GM15510 (cell line): ENCODE measurements around the gene CD63.

Source experiments
- POLR2A ChIP-seq: IDR thresholded peaks from 3 replicates; pipeline ENCODE4 v1.6.1; 2011; ENCODE audit warnings: borderline replicate concordance; ENCODE audit not compliant: insufficient read length; ENCODE audit errors: extremely low read depth

Gene CD63

DNA sequence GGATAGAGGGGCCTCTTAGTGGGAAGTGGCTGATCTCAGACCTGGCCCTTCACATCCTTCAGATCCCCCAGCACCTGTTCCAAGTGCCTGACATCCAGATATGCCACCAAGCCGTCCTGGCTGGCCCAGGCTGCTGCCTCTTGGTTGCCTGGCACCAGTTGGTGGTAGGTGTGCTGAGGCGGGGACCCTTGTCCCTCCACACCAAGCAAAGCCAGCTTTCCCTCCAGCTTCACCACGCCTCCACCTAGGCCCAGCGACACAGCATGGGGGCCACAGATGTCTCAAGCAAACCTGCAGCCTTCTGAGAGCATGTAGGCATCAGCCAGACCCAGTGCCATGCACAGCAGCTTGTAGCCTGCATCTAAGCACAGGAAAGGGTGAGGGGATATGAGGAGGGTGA lies 3.5 kb upstream of the CD63 start:
- no peak for TF ChIP-seq POLR2A

DNA sequence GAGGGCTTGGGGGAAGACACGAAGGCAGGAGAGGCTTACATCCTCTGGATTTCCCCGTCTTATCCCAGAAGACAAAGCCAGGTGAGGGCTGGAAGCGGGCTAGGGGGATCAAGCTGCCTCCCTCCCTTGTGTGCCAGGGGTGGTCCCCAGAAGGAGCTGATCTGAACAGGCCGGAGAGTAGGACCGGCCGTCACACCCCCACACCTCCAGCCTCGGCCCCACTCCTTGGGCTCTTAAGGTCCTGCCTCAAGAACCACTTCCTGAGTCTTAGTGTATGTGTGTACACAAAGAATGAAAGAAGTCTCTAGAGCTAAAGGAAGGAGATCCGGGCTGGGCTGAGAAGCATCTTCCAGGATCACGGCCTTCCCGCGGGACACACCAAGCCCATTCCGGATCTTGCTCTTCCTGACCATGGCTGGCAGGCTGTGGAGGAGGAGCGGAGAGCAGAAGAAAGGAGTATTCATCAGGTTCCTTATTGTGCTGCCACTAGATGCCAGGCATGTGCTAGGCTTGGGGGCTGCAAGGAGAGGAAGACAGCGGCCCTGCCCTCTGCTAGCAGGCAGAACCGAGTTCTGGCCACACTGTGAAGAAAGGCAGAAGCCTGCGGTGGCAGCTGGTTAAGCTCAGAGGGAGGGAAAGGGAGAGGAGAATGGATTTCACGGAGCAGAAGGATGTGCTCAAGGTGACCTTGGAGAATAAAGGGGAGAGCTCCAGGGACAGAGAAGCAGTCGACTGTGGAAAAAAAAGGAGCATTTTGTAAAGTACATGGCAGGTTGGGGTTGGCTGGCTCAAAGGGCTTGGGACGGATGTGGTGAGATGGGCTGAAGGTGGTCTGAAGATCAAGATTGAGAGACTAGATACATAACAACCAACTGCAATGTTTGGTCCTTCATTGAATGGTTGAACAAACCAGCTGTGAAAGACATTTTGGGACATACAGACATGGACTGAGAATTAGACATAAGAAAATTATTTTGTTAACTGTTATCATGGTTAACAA lies 1.3 kb upstream of the CD63 start:
- no peak for TF ChIP-seq POLR2A

DNA sequence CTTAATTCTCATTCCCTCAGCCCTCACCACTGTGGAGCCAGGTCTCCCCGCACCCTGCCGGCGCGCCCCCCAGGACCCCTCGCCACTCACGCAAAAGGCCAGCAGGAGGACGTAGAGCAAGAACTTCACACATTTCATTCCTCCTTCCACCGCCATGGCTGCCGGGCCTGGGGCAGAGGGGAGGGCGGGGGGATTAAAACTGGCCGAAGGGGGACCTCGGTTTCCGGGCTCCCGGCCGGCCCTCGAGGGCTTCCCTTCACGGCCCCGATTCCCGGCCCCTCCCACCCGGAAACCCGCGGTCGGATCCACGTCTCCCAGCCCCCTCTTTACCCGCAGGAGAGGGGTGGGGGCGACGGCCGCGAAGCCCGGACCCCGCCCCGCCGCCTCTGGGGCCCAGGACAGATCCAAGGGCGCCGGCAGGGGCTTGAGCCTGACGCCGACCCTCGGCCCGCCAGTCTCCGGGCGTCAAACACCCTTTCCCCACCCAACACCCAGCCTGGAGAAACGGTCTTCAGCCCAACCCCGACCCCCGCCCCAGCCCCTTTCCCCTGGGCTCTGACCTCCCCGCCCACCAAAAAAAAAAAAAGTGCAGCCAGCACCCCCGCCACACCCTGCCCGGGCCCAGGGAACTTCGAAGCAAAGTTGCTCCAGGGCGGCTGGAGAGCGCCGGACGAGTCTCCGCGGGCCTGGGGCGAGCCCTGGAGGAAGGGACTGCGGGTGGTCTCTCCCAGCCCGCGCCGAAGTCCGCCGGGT lies 447 bp downstream of the CD63 start:
- no peak for TF ChIP-seq POLR2A

DNA sequence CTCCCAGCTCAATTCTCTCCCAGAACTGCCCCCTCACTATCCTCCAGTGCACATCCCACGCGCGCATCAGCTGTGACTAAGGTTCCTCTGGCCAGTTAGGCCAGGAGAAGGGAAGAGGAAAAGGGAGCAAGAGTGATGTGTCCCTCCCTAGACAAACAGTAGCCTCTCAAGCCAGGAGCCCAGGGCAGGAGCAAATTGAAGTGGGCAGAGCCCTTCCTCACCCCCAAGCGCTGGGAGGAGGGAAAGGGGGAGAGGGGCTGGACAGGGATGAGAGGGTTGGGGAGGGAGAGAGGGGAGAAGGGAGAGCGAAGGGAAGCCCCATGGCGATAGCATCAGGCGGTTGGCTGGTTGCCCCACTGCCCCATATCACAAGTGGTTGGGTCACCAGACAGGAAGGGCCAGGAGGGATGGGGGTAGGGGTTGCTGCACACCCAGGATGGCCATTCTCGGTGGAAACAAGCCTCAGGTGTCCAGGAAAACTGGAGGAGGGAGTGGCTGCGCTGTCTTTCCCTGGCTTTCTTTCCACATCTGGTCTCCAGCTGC lies 1.1 kb downstream of the CD63 start:
- TF ChIP-seq POLR2A: no peak

DNA sequence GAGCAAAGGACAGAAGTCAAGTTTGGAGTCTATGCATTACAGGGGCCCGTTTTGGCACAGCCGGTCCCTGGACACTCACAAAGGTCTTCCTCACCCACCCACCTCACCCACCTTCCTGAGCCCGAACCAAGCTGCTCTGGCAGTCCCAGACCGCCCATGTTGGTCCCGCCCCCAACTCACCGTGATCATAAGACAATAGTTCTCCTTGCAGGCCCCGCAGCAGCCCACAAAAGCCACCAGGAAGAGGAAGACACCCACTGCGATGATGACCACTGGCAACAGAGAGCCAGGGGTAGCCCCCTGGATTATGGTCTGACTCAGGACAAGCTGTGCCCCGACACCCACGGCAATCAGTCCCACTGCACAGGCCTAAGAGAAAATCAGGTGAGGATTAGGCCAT lies 1.8 kb downstream of the CD63 start:
- no peak for TF ChIP-seq POLR2A

DNA sequence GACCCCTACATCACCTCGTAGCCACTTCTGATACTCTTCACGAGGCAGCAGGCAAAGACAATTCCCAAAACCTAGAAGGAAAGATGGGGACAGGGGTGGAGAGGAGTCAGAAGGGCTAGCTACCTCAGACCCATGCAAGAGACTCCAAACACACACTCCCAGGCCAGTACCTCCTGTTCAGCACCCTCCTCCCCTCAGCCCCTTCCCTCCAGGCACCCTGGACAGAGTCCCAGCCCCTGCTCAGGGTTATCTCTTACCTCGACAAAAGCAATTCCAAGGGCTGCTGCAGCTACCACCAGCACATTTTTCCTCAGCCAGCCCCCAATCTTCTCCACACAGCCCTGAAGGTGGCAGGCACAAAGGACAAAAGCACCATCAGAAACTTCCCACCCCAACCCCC lies 3.3 kb downstream of the CD63 start:
- TF ChIP-seq POLR2A: no peak

DNA sequence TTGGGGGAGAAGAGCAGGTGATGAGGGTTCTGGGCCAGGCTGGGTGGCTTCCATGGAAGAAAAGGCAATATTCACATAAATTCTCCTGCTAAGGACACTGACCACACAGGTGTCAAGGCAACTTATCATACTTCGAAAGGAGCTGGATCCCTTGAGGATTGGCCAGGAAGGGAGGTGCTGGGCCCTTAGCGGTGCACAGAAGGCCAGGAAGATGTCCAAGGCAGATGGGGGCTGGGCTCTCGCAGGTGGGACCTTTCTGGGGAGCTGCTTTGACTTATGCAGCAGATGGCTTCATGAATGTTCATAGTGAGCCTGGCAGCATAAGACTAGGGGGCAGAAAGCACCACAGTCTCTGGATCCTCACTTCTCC lies 3.9 kb downstream of the CD63 start:
- TF ChIP-seq POLR2A: no peak

DNA sequence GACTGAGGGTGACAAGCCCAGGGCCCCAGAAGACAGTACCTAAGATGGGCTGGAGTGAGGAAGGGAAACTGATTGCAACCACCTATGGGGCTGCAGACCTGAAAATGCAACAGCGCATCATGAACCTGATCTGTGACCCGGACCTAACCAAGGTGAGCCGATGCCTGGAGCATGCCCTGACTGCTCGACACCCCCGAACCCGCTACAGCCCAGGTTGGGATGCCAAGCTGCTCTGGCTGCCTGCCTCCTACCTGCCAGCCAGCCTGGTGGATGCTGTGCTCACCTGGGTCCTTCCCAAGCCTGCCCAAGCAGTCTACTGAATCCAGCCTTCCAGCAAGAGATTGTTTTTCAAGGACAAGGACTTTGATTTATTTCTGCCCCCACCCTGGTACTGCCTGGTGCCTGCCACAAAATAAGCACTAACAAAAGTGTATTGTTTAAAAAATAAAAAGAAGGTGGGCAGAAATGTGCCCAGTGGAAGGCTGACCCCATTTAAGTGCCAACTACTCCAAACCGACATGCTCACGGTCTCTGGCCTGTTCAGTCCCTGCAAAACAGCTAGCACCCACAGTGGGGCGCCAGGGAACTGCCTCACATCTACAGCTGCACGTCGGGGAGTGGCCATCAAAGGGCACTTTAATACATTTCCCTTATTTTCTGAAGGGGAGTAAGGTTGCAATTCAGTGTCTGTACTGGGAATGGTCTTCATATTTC lies 4.4 kb downstream of the CD63 start:
- TF ChIP-seq POLR2A: no peak

DNA sequence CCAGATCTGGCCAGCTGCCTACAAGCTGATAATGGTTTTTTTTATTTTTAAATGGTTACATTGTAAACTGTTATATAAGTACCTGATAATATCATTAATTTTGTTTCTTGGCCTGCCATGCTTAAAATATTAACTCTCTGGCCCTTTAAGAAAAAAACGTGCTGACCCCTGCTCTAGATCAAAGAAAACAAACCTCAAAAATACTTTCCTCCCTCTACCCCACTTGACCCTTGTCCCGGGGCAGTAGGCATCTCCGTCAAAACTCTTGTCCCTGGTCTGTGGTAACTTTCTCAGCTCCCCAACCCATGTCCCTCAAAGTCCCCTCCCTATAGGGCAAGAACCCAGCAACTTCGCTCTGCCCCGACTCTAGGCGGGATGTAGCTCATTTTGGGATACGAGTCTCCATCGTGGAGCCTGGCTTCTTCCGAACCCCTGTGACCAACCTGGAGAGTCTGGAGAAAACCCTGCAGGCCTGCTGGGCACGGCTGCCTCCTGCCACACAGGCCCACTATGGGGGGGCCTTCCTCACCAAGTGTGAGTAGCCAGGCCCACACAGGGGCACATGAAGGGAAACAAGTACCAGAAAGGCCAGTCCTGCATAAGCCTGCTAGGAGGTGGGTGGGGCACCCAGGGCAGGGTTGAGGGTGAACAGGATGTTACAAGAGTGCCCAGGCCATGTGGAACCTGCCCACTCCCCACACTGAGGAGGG lies 5.1 kb downstream of the CD63 start:
- TF ChIP-seq POLR2A: no peak

DNA sequence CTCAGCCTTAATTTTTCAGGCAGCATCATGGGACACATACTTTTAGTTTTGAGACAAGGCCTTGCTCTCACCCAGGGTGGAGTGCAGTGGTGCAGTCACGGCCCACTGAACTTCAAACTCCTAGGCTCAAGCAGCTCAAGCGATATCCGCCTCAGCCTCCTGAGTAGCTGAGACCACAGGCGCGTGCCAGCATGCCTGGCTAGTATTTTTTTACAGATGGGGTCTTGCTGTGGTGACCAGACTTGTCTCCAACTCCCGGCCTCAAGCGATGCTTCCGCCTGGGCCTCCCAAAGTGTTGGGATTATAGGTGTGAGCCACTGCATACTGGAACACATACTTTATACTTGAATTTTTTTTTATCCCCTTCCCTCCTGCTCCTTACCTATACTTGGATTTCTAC lies 5.9 kb downstream of the CD63 start:
- TF ChIP-seq POLR2A: no peak

DNA sequence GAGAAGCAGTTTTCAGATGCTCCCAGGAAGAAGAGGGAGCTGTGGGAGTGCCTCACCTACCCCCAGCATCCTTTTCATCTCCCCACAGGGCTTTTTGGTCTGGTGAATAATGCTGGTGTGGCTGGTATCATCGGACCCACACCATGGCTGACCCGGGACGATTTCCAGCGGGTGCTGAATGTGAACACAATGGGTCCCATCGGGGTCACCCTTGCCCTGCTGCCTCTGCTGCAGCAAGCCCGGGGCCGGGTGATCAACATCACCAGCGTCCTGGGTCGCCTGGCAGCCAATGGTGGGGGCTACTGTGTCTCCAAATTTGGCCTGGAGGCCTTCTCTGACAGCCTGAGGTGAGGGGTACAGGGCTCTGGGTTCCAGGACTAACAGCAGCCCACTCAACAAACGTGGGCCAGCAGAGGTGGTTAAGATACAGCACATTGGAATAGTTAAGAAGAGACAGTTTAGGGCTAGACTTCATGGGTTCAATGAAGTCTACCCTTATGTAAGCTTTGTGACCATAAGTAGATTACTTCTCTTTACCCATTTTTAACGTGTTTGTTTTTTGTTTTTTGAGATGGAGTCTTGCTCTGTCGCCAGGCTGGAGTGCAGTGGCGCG lies 7.1 kb downstream of the CD63 start:
- TF ChIP-seq POLR2A: no peak

DNA sequence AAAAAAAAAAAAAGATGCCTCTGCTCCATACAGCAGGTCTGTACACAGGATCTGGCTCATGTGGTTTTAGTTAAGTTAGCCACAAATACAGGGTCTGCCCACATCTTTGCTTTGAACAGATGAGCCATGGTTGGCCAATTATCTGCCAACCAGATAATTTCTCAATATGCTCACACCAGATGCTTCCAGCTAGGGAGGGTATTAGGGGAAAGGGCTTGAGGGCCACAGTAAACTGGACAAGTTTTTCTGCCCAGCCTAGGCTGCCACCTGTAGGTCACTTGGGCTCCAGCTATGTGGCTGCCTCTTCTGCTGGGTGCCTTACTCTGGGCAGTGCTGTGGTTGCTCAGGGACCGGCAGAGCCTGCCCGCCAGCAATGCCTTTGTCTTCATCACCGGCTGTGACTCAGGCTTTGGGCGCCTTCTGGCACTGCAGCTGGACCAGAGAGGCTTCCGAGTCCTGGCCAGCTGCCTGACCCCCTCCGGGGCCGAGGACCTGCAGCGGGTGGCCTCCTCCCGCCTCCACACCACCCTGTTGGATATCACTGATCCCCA lies 7.8 kb downstream of the CD63 start:
- no peak for TF ChIP-seq POLR2A

DNA sequence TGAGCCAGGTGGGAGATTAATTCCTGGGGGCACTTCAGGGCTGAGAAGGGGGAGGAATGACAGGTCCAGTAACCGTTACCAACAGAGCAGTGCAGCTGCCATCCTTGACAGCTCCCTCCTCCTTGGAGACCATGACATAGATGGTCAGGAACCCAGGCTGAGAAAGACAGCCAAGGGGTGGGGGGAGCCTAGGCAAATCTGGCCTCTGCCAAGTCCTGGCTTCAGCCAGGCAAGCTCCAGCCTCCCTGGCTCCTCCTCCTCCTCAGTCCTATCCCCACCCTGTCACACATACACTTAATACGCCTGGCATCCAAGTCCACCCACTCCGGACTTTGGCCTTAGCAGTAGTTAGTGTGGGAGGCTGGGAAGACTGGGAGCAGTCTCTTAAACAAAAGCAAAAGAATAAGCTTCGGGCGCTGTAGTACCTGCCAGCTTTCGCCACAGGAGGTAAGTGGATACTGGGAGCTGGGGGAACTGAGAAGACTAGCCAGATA lies 8.7 kb downstream of the CD63 start, which contains the start of gene RDH5:
RDH5 (plus strand) TSS at position 323 of the 494 bp plus-strand sequence. CDS start 792 bp downstream, outside the sequence.
- no peak for TF ChIP-seq POLR2A
